Measurements from ENCODE around the gene STIP1.
A peak's percentile ranks its signal among the peaks of the same experiment; 100 is the strongest.

STIP1 gene

DNA sequence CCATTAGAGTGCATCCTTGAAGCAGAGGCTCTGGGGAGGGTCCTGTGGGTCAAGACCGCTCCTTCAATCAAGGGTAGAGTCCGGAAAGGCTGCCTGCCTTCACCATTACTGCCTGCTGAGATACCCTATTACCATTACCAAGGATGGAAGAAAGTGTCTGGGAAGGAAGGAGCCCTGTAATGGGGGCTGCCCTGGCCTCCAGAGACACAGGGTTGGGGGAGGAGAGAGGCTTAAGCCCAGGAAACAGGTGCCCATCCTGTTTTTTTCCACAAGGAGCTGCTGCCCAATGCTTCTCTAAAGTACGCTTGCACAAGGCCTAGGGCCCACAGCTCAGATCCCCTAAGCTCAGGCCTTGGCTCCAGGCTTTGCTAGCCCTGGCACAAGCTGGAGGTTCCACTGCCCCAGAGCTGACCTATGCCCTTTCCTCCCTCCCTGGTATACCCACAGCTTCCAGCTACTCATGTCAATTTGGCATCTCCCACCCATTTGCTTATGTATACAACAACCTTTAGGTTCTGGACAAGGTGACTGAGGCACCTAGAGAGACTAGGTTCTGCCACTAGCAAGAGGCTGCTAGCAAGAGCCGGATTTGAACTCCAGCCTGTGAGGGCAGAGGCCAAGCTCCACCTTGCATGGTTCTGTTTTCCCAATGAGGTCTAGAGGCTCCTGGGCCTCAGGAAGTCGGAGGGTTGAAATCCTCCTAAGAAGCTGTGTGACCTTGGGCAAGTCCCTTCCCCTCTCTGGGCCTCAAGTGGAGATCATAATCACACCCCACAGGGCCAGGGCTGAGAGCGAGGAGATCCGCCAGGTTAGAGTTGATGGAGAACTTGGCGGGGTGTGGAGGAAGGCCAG lies 63.8 kb downstream of the STIP1 start:
- no peak for DNase-seq (ENCODE audit: low read depth, low spot score)

DNA sequence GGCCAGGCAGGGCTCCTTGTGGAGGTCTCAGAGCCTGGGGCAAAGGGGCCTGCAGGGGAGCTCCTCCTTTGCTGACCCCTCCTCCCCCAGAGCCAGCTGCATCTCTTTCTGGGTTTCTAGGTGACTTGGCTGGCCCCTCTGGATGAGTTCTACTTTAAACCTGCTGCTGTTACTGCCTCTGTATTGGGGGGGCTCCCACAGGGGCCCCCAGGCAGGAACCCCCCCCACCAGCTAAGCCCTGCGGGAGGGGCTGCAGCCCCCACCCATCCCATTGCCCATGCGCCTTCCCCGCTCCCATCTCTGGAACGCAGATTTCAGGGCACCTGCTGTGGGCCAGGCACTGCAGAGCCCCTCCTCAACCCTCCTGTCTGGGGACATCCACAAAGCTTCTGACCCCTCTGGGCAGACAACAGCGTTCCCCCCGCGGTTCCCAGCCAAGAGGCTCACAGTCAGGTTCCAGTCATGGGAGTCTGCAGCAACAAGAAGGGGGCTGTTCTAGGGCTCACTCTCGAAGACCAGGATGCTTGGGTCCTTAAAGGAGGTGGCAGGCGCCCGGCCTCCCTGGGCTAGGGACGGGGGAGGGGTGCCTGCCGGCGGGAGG lies 64.5 kb downstream of the STIP1 start:
- DNase-seq (ENCODE audit: low read depth, low spot score), result no peak

- peak; percentile 78 for DNase-seq (ENCODE audit: low read depth, low spot score)
These were observed 65.2 kb downstream of the STIP1 start, which contains the start of gene PLCB3 for GRCh38 chr11:64251016-64251752. PLCB3 (plus strand) TSS chr11:64251530; CDS start chr11:64251650, 120 bp downstream.

DNA sequence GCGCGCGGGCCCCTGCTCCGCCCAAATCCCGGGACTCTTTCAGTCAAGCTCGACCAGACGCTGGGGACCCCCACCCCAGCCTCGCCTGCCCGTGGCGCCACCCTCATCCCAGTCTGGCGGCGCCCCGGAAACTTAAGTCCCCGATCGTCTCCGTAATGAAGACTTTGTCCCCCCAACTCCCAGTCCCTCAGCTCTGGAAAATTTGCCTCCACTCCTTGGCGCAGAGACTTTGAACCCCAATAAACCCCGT lies 65.7 kb downstream of the STIP1 start:
- DNase-seq (ENCODE audit: low read depth, low spot score), result no peak

DNA sequence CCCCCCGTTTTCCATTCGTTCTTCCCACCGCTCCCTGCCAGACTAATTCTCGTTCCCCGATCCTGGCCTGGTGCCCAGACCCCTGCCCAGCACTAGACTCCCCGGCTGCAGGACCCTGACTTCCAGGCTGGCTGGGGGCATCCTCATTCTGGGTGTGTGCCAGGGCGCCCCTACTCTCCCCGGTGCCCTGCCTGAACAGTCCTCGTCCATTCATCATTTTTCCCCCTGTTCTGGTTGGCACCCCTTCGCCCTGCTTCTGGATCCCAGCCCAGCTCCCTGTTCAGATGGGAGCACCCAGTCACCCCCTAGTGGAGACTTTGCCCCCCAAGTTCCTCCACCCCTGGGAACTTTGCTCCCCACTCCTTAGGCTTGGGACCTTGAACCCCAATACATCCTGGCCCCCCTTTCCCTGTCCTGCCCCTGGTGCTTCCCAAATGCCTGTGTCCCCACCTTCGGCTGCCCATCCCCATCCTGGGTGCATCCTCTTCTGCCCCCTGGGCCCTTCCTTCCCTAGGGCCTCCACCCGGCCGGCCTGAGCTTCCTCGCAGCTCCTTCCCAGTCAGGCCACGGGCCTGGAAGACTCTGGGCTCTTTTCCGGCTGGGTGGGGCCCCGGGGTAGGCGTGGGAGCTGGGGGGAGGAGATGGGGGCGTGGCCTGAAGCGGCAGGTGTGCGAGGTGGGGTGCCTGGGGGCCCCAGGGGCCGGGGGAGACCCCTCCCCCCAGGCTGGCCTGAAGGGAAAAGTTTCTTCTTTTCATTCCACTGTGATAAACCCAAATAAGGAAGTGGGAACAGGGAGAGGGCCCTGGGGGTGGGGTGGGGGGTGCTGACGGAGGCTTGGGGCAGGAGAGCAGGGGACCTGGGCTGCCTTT lies 66.3 kb downstream of the STIP1 start:
- peak; percentile 62 for DNase-seq (ENCODE audit: low read depth, low spot score)

GRCh38 chr11:64253043-64253442 lies 67.1 kb downstream of the STIP1 start:
- DNase-seq (ENCODE audit: low read depth, low spot score), result no peak

DNA sequence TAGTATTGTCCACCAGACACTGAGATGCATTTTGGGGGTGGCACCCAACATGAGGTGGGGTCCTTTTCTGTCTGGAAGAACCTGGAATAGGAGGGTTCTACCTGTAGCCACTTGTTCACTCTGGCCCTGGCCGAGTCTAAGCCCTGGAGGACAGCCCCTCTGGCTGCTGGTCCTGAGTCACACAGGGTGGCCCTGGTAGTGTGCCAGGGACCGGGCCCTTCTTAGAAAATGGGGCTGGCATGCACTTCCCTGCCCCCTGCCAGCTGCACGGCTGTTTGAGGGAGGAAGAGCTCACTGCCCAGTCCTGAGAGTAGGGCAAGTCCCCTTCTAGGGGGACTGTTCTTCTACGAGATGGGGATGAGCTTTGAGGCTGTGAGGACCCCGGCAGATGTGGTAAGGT lies 67.5 kb downstream of the STIP1 start:
- peak; percentile 53 for DNase-seq (ENCODE audit: low read depth, low spot score)

Data from astrocyte of the hippocampus (primary cell).